GM23248 (cell line): ENCODE data around the gene TTC21A. TPM values are rescaled to one million over a fixed set of nuclear protein-coding genes. Genes with fewer than 3 reads are reported as not detected.

Source experiments
- DNase-seq: peaks from one replicate; pipeline ENCODE4 v3.0.0-alpha.2; 2015
- H2AFZ ChIP-seq: fragments of 200-600 bp; sonication (generic); 2 replicates; pipeline ENCODE4 v1.6.1; 2016; ENCODE audit warnings: antibody characterized with exemption
- H3F3A ChIP-seq: fragments of 200-600 bp; sonication (generic); 2 replicates; pipeline ENCODE4 v1.6.1; 2016; ENCODE audit warnings: mild to moderate bottlenecking, antibody characterized with exemption, mixed run types; ENCODE audit not compliant: insufficient read depth
- H3K27ac ChIP-seq: fragments of 200-600 bp; sonication (generic); 2 replicates; pipeline ENCODE4 v1.5.1; 2016; ENCODE audit warnings: mild to moderate bottlenecking
- H3K27me3 ChIP-seq: fragments of 200-600 bp; sonication (generic); replicated peaks from 2 replicates; pipeline ENCODE4 v1.6.1; 2016; ENCODE audit warnings: mild to moderate bottlenecking; ENCODE audit not compliant: insufficient read depth
- H3K36me3 ChIP-seq: fragments of 200-600 bp; sonication (generic); 2 replicates; pipeline ENCODE4 v1.6.1; 2016; ENCODE audit warnings: low read depth, mild to moderate bottlenecking
- H3K4me1 ChIP-seq: fragments of 200-600 bp; sonication (generic); 2 replicates; pipeline ENCODE4 v1.6.1; 2016; ENCODE audit warnings: mild to moderate bottlenecking; ENCODE audit not compliant: insufficient read depth
- H3K4me2 ChIP-seq: fragments of 200-600 bp; sonication (generic); one replicate; pipeline ENCODE4 v1.6.1; 2016; ENCODE audit warnings: mild to moderate bottlenecking; ENCODE audit not compliant: unreplicated experiment
- H3K4me3 ChIP-seq: fragments of 200-600 bp; sonication (generic); 2 replicates; pipeline ENCODE4 v1.5.1; 2016; ENCODE audit warnings: mild to moderate bottlenecking
- H3K79me2 ChIP-seq: fragments of 200-600 bp; sonication (generic); 2 replicates; pipeline ENCODE4 v1.6.1; 2016; ENCODE audit warnings: mild to moderate bottlenecking; ENCODE audit not compliant: insufficient read depth
- H3K9ac ChIP-seq: fragments of 200-600 bp; sonication (generic); 2 replicates; pipeline ENCODE4 v1.6.1; 2016; ENCODE audit warnings: mild to moderate bottlenecking
- H3K9me2 ChIP-seq: fragments of 200-600 bp; sonication (generic); 2 replicates; pipeline ENCODE4 v1.6.1; 2016; ENCODE audit warnings: mixed run types, mild to moderate bottlenecking, moderate library complexity; ENCODE audit not compliant: insufficient read depth
- H3K9me3 ChIP-seq: fragments of 200-600 bp; sonication (generic); one replicate; pipeline ENCODE4 v1.6.1; 2017; ENCODE audit warnings: low read depth
- H4K20me1 ChIP-seq: fragments of 200-600 bp; sonication (generic); 2 replicates; pipeline ENCODE4 v1.6.0; 2016; ENCODE audit not compliant: insufficient read depth
- EZH2 ChIP-seq: fragments of 200-600 bp; sonication (generic); IDR thresholded peaks from 2 replicates; pipeline ENCODE4 v1.6.1; 2018; ENCODE audit warnings: antibody characterized with exemption, mild to moderate bottlenecking; ENCODE audit not compliant: insufficient read depth, poor library complexity, severe bottlenecking
- EZH2phosphoT487 ChIP-seq: fragments of 200-600 bp; sonication (generic); IDR thresholded peaks from 2 replicates; pipeline ENCODE4 v1.6.1; 2018; ENCODE audit warnings: antibody characterized with exemption, moderate library complexity, mild to moderate bottlenecking, low read depth; ENCODE audit not compliant: insufficient read depth
- WGBS, 2 experiments: methylation state at CpG; one replicate each; pipeline ENCODE4 v1.1.6; 2015 to 2017; ENCODE audit warnings: low lambda C conversion rate in 2 of 2, low coverage in 1 of 2; ENCODE audit errors: missing lambda C conversion rate in 2 of 2; 5-methylcytosine and 5-hydroxymethylcytosine counted together
- in situ Hi-C: fragments of 300-500 bp; cut with MboI; formaldehyde crosslinking; loops from 2 replicates; pipeline ENCODE4 v1.15.0; 2020
- polyA plus RNA-seq: library from polyadenylated mRNA; unstranded; fragments of >200 nt; fragmentation: Nextera tagmentation; extraction: Ambion mirVana; gene quantifications from 2 replicates; pipeline ENCODE4 v1.2.1, GENCODE V29; 2016
- total RNA-seq: library from RNA; depleted of rRNA; stranded (reverse); fragments of >200 nt; shearing (Covaris generic); gene quantifications from 2 replicates; pipeline ENCODE4 v1.2.3, GENCODE V29; 2014

TTC21A gene
- total and polyA plus RNA-seq, 2 experiments from 2014 or later, result 0.76 to 1.2 TPM

DNA sequence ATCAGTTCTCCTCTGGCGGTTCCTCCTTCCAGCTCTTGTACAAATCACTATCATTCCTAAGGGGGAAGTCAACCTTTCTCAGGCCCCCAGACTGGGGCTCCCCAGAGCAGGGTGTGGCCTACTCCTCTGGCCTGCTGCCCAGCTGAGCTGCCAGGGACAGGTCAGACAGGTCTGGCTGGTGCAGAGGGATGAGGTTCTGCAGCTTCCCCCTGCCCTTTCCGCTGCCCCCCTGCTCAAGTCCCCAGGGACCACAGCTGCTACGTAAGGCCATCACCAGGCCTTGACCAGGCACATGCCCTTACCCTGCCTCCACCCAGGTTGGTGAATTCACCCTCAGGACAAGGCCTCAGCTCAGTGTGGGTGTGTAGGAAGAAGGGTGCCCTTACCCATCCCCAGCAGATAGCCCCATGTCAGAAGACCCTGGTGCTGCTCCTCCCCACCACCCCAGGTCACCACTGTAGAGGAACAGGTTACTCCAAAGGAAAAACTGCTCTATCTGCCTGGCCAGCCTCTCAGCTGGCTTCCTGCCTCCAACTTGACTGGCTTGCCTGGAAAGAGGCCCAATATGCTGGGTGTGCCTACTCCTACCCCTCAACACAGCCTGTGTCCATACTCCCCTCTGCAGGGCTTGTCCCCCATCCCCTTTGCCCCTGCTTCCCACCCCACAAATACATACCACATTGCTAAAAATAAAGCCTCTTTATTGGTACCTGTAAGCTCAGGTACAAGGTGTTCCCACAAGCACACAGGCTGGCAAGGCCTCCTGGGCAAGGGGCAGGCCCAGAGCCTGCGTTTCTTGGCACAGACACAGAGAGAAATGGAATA lies 33.9 kb downstream of the TTC21A start:
- H3K36me3 ChIP-seq, result peaks cover 33% of the 10 kb centered on the region
- H4K20me1 ChIP-seq, result no peaks in the 10 kb centered on the region; the same call in none of the 2 replicates
- DNase-seq, result peak; percentile 54
- no peaks in the 10 kb centered on the region for H3K9me2 ChIP-seq
- TF ChIP-seq EZH2phosphoT487 (no peak), EZH2 (no peak)
- no peaks in the 10 kb centered on the region for H3K9me3 ChIP-seq
- no peak overlapping the region for H3K27ac ChIP-seq
- WGBS, 2 experiments, result 80 to 81% methylated on average over 4 of the region's 4 CpGs
- H3K4me3 ChIP-seq, result no peak overlapping the region
- peaks cover 64% of the 10 kb centered on the region for H3K79me2 ChIP-seq
- no peak overlapping the region for H3K4me2 ChIP-seq
- H3K27me3 ChIP-seq, result no peaks in the 10 kb centered on the region
- in situ Hi-C loops, result no loop called here
- no peak overlapping the region for H3K9ac ChIP-seq
- H3F3A ChIP-seq, result peaks cover 28% of the 10 kb centered on the region
- peaks cover 28% of the 10 kb centered on the region for H3K4me1 ChIP-seq
- no peak overlapping the region for H2AFZ ChIP-seq

DNA sequence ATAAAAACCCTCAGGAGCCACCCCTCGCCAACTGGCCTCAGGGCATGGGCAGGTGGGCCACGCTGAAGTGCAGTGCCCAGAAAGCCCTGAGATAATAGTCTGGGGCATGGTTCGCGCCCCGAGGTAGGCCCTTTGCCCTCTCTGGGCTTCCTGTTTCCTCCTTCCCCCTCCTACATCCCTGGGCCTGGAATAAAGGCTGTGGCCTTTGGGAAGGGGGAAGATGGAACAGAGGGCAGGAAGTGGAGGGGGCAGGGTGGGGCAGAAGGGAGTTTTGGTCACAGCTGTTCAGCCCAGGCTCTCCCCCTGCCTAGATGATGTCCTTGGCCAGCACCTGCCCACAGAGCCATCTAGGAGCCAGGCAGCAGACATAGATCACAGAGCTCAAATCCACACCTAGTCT lies 34.6 kb downstream of the TTC21A start:
- no peaks in the 10 kb centered on the region; the same call in none of the 2 replicates for H4K20me1 ChIP-seq
- peaks cover 33% of the 10 kb centered on the region for H3F3A ChIP-seq
- in situ Hi-C loops, result no loop called here
- no peaks in the 10 kb centered on the region for H3K9me3 ChIP-seq
- WGBS, 2 experiments, result 57 to 58% methylated on average over 5 of the region's 5 CpGs
- no peaks in the 10 kb centered on the region for H3K9me2 ChIP-seq
- no peak overlapping the region for H3K4me3 ChIP-seq
- TF ChIP-seq EZH2phosphoT487 (no peak), EZH2 (no peak)
- no peak overlapping the region for H3K4me2 ChIP-seq
- H3K27ac ChIP-seq, result no peak overlapping the region
- H3K9ac ChIP-seq, result no peak overlapping the region
- H3K4me1 ChIP-seq, result peaks cover 33% of the 10 kb centered on the region
- DNase-seq, result no peak
- H3K27me3 ChIP-seq, result no peaks in the 10 kb centered on the region
- H2AFZ ChIP-seq, result no peak overlapping the region
- peaks cover 33% of the 10 kb centered on the region for H3K36me3 ChIP-seq
- H3K79me2 ChIP-seq, result peaks cover 69% of the 10 kb centered on the region

DNA sequence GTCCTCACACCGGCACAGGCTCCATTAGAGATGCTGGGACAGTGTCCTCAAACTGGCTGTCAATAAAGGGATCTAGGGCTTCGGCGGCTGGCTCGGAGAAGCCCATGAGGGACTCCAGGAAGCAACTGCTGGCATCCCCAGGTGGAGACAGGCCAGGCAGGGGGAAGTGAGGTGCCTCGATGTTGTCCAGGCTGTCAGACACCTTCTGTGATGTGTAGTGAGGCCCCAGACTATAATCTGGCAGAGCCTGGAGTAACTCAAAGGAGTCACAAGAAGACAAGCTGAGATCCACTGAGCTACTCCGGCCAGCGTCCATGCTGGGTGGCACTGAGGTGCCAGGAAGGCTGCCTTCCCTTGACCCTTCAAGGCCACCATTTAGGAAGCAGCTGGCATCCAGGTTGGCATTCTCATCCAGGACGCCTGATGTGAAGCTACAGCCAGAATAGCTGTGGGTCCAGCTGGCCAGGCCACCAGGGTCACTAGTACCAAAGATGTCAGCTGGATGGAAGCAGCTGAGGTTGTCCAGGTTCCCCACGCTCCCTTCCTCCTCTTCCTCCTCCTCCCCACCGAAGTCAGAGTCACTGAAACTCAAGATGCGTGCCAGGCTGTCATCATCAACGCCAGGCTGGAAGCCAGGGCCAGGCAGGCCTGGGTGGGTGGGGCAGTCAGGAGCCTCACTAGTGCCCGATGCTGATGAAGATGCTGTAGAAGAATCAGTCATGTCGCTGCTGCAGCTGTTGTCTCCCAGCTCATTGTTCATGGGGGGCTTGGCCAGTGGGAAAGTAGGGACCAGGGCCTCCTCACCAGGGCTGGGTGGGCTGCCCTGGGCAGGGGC lies 35.8 kb downstream of the TTC21A start:
- H3K9me2 ChIP-seq, result no peaks in the 10 kb centered on the region
- H3K27ac ChIP-seq, result no peak overlapping the region
- DNase-seq, result peak; percentile 36
- H3K9ac ChIP-seq, result no peak overlapping the region
- H4K20me1 ChIP-seq, result no peaks in the 10 kb centered on the region; the same call in none of the 2 replicates
- H3K4me2 ChIP-seq, result no peak overlapping the region
- no peaks in the 10 kb centered on the region for H3K9me3 ChIP-seq
- peaks cover 33% of the 10 kb centered on the region for H3K36me3 ChIP-seq
- in situ Hi-C loops, result no loop called here
- no peak overlapping the region for H3K4me3 ChIP-seq
- H3K4me1 ChIP-seq, result peaks cover 45% of the 10 kb centered on the region
- peaks cover 43% of the 10 kb centered on the region for H3F3A ChIP-seq
- H3K27me3 ChIP-seq, result no peaks in the 10 kb centered on the region
- H3K79me2 ChIP-seq, result peaks cover 80% of the 10 kb centered on the region
- no peak for TF ChIP-seq EZH2phosphoT487
- TF ChIP-seq EZH2, result no peak
- no peak overlapping the region for H2AFZ ChIP-seq
- WGBS, 2 experiments, result 60 to 72% methylated on average over 13 to 14 of the region's 14 CpGs

DNA sequence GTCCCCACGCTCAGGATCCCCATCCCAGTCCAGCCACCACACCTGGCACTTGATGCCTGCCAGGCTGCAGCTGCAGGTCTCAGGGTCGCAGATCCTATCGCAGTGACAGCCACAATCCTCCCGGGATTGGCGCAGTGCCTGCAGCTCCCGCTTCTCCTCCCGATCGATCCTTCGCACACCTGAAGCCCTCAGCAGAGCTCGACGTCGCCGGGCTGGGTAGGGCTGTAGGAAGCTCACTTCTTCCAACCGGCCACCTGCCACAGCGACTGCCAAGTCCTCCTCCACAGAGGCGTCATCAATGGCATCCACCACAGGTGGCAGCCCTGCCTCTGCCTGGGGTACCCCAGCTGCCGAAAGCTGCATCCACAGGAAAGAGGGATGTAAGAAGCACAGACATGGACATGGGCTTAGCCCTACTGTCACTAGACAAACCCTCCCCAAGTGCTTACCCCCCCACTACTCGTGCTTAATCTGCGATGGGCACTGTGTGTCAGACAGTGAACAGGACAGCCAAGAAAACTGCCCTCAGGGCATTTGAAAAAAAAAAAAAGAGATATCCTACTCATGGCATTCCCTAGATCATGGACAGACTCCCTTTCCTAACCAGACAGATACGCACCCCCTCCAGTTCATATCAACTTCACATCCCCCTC lies 36.7 kb downstream of the TTC21A start:
- Histone ChIP-seq H2AFZ (no peak overlapping the region), H3K9ac (no peak overlapping the region), H3K27ac (no peak overlapping the region), H3K9me3 (no peaks in the 10 kb centered on the region), H3K4me1 (peaks cover 55% of the 10 kb centered on the region), H4K20me1 (no peaks in the 10 kb centered on the region; the same call in none of the 2 replicates), H3K36me3 (peaks cover 33% of the 10 kb centered on the region), H3K9me2 (no peaks in the 10 kb centered on the region), H3F3A (peaks cover 52% of the 10 kb centered on the region), H3K4me2 (no peak overlapping the region), H3K79me2 (peaks cover 90% of the 10 kb centered on the region), H3K27me3 (no peaks in the 10 kb centered on the region), H3K4me3 (no peak overlapping the region)
- TF ChIP-seq EZH2 (no peak), EZH2phosphoT487 (no peak)
- in situ Hi-C loops, result no loop called here
- DNase-seq, result no peak
- 83 to 89% methylated on average over 20 of the region's 20 CpGs for WGBS, 2 experiments
